ENCODE results near the gene MYMK. TPM values are rescaled to one million over a fixed set of nuclear protein-coding genes. Genes with fewer than 3 reads are reported as not detected.

MYMK gene
- total and polyA plus RNA-seq, 2 of the 8 experiments (the other 6 are each of a cell fraction or from before 2014, with no cell fraction given): not detected

GRCh38 chr9:133557581-133557980, 32.8 kb upstream of the MYMK start (continued):
- TF ChIP-seq CHD7 (IDR thresholded peaks at IDR 0.05; ENCODE audit: insufficient replicate concordance, low read length) (no peak), E2F6 (IDR thresholded peaks at IDR 0.05) (no peak), CTCF (IDR thresholded peaks at IDR 0.05; ENCODE audit: control extremely low read depth in 1 of 3, insufficient read depth in 1 of 3, low read depth in 1 of 3, low read length in 3 of 3) (no peak), BCL11A (IDR thresholded peaks at IDR 0.05; ENCODE audit: low read depth in 2 of 2, low read length in 2 of 2) (no peak), SP1 (IDR thresholded peaks at IDR 0.05; ENCODE audit: low read depth, low read length) (no peak), GTF2F1 (IDR thresholded peaks at IDR 0.05; ENCODE audit: borderline replicate concordance, low read depth, low read length) (no peak), RBBP5 (IDR thresholded peaks at IDR 0.05; ENCODE audit: borderline replicate concordance, low read depth, low read length) (no peak), TAF7 (optimal IDR thresholded peaks at IDR 0.05; ENCODE audit: borderline replicate concordance, low read depth, low read length) (no peak)
